HG02870 (cell line): ENCODE measurements around the gene EXOC6B.

ENCODE experiments used
- ATAC-seq: cut with Tn5 transposase; IDR thresholded peaks from one replicate; pipeline ENCODE4 v1.9.1; 2021; ENCODE audit warnings: mild to moderate bottlenecking, moderate library complexity; ENCODE audit not compliant: unreplicated experiment

Gene EXOC6B

DNA sequence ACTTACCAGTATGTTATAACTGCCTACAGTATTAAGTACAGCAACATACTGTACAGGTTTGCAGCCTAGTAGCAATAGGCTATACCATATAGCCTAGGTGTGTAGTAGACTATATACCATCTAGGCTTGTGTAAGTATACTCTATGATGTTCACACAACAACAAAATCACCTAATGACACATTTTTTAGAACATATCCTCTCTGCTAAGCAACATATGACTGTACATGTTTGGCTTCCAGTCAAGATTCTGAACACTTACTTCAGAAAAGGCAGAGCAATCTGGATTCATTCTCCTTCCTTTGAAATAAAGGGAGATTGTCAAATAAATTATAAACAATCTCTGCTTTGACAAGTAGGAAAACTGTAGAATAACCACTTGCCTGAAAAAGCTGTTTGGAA lies 81.8 kb downstream of the EXOC6B start:
- ATAC-seq = no peak

GRCh38 chr2:72743481-72743880 lies 82.4 kb downstream of the EXOC6B start:
- ATAC-seq = no peak

- ATAC-seq = no peak
These were observed 87.7 kb downstream of the EXOC6B start for GRCh38 chr2:72738096-72738495.

GRCh38 chr2:72734432-72734831 lies 91.4 kb downstream of the EXOC6B start:
- ATAC-seq = no peak

GRCh38 chr2:72731116-72731515 lies 94.7 kb downstream of the EXOC6B start:
- no peak for ATAC-seq

DNA sequence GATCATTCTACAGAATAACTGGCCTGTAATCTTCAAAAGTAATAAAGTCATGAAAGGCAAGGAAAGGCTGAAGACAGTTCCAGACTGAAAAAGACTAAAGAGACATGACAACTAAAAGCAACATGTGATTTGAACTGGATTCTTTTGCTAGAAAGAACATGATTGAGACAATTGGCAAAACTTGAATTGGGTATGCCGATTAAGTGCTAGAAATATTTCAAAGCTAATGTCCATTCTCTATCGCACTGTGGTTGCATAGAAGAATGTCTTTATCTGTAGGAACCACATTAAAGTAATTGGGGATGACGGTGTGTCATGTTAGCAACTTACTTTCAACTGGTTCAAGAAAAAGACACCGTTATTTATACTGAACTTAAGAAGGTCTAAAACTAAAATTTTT lies 98.5 kb downstream of the EXOC6B start:
- no peak for ATAC-seq

- no peak for ATAC-seq
These were observed 102.0 kb downstream of the EXOC6B start for GRCh38 chr2:72723769-72724370.

GRCh38 chr2:72722492-72723070 lies 103.3 kb downstream of the EXOC6B start:
- no peak for ATAC-seq

DNA sequence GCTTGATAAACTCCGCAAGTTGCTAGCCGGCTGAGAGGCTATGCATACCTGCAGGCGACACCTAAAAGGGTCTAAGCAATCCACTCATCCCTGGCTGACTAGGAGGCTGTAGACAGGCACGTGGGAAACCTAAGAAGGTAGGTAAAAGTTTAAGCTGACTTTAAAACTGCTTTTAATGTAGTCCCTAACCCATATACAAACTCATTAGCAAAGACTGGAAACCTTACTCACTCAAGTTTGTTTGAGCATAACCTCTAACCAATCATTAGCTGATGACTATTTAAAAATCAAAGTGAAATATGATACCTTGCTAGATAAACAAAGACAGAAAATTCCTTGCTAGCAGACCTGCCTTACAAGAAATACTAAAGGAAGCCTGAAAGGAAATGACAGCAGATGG lies 106.4 kb downstream of the EXOC6B start:
- ATAC-seq = no peak

- ATAC-seq = no peak
These were observed 107.0 kb downstream of the EXOC6B start for GRCh38 chr2:72718876-72719275.

DNA sequence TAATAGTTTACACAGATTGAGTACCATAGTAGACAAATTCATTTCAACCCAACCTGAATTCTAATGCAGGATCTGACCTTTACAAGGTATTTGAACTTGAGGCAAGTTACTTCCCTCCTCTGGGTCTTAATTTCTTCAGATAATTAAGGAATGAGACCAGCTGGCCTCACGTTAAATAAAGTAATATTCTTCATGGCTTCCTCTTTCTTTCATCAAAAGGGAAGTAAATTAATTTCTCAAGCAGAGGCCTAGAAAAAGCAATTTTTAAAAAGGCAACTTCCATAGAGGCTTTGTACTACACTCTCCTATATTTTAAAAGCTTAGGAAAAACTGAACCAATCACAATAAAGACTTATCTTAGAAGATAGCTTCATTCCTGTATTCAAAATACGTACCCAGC lies 109.2 kb downstream of the EXOC6B start:
- ATAC-seq = no peak

GRCh38 chr2:72713857-72714256 lies 112.0 kb downstream of the EXOC6B start:
- ATAC-seq = no peak

GRCh38 chr2:72712977-72713376 lies 112.9 kb downstream of the EXOC6B start:
- ATAC-seq = no peak

- no peak for ATAC-seq
These were observed 113.5 kb downstream of the EXOC6B start for GRCh38 chr2:72712304-72712703.

DNA sequence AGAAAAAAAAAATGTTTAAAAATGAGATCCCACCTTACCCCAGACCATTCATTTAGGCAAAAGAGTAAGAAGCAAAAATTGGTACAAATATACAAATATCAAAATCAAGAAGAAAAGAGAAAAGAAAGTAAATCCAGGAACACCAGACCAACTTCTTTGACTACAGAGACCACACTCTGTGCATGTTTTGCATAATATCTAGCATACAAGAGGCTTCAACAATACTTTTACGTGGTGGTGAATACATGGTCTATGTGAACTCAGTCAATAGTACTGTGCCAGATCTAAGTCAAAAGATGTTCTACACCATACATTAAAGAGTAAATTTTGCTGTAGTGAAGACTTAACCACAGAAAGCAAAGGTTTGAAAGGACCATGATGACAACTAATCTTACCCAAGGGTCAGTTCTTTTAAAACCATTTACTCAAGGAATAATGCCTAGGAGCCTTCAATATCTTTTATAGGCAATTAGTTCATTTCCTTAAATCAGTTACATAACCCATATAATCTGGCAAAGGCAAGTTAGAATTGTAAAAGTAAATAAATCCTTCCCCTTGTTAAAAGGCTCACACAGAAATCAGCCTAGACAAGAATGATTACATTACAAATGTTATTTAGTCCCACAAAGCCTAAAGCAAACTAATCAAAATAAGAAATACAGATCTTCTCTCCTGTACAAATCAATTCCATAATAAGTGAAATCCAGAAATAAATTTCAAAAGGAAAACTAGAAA lies 115.2 kb downstream of the EXOC6B start:
- no peak for ATAC-seq

DNA sequence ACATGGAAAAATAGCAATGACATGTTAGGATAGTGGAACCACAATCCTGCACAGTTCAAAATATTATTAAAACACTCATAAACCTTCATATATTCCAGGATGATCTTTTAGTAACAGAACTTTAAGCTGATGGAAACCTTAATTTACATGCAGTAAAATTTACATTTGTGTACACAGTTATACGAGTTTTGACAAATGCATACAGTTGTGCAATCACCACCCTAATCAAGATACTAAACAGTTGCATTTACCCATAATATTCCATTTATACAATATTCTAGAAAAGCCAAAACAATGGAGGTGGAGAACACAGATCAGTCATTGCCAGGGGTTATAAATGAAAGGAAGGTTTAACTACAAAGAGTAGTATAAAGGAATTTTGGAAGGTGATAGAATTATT lies 117.6 kb downstream of the EXOC6B start:
- no peak for ATAC-seq

GRCh38 chr2:72698300-72698699 lies 127.5 kb downstream of the EXOC6B start:
- ATAC-seq = no peak

- no peak for ATAC-seq
These were observed 129.3 kb downstream of the EXOC6B start for GRCh38 chr2:72696559-72696958.

DNA sequence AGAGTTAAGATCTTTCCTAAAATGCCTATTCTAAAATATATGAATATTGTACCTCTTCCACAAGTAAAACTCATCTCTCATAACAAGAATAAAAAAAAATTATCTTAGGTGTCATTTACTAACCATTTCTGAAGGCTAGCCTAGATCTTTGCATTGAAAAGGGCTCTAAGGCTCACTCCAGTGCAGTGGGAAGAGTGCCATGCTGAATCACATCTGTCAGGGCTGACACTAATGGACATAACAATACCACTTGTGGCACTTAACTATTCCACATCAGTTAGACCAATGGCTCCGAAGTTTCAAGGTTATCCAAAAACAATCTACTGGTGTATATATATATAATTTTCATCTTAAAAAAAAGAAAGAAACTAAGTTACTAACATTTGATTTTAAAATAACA lies 130.2 kb downstream of the EXOC6B start:
- ATAC-seq = no peak

DNA sequence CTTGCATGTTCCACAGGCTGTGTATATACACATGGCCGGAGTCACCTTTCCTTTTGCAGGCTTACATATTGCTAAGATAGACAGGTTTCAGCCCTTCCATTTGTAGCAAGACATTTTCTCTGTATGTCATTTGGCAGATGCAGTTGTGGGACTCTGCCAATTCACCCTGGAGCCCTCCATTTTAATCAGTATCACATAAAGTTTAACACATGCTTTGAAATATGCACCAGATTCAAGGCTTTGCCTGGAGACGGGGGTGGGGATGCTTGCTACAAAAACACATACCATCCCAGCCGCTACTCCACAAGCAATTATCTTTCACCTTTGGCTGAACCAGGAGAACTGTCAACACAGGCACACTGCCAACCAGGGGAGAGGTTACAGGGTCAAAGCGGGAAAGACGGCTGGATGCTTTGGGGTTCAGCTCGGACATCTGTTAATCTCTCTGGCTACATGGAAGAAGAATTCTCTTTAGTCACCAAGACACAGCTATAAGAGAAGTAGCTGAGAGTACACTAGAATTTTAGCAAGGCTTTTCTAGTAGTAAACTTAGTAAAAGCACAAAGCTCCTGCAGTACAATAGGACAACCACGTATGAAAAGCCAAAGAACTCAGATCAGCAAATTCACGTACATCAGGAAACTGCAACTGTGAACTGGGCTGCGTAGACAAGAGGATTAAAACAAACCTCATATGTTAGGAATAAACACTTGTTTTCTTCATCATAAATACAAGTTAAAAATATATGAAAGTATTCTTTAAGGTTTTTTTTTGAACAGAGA lies 130.9 kb downstream of the EXOC6B start:
- ATAC-seq = no peak

DNA sequence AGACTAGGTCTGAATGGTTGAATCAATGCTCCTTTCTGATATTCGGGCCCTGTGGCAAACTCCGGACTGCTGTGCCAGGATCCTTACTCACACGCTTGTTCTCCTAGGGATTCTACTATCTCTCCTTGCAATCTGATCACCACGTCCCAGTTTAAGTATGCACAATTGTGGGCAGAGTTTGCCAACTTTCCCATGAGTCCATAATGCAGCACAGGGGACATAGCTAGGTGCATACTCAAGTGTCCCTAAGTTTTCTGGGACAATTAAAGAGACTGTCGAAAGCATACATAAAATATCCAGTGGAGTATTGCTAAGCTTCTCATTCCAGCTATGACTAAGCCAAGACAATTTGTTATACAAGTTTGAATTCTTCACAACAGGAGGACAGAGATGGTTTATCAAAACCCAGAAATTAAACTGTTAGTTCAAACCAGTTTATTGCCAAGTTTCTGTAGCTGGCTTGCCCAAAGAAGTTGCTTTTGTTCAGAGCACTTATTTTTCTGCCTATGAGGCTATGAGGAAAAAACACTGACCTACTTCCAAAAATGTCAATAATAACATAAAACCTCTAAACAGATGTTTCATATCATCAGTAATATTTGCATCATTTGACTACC lies 136.1 kb downstream of the EXOC6B start:
- no peak for ATAC-seq
